ENCODE measurements around the gene MKRN2OS.

GRCh38 chr3:12499474-12499873 is 45.8 kb downstream of the MKRN2OS start:
- TF ChIP-seq YY1 (IDR thresholded peaks at IDR 0.05; ENCODE audit: low read depth), result no peak
- TF ChIP-seq EP300 (IDR thresholded peaks at IDR 0.05; ENCODE audit: borderline replicate concordance), result no peak
- TF ChIP-seq REST (IDR thresholded peaks at IDR 0.05; ENCODE audit: low read depth), result no peak

Measured in Ishikawa (cell line).